ENCODE data around the gene BCKDHB.

DNA sequence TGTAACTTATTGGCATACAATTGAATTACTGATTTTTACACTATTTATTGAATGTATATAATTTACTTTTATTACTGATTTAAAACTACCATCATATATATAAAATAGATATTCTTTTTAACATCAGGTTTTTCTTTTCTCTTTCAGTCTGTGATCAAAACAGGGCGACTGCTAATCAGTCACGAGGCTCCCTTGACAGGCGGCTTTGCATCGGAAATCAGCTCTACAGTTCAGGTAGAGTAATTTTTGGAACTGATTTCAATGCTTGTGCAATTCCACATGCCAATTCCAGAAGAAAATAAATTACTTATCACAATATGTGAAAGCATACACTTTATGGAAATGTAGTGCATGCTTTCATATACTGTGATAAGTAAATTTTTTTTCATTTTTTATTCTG is 166.5 kb downstream of the BCKDHB start:
- TF ChIP-seq, protein P1, sequence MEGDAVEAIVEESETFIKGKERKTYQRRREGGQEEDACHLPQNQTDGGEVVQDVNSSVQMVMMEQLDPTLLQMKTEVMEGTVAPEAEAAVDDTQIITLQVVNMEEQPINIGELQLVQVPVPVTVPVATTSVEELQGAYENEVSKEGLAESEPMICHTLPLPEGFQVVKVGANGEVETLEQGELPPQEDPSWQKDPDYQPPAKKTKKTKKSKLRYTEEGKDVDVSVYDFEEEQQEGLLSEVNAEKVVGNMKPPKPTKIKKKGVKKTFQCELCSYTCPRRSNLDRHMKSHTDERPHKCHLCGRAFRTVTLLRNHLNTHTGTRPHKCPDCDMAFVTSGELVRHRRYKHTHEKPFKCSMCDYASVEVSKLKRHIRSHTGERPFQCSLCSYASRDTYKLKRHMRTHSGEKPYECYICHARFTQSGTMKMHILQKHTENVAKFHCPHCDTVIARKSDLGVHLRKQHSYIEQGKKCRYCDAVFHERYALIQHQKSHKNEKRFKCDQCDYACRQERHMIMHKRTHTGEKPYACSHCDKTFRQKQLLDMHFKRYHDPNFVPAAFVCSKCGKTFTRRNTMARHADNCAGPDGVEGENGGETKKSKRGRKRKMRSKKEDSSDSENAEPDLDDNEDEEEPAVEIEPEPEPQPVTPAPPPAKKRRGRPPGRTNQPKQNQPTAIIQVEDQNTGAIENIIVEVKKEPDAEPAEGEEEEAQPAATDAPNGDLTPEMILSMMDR (IDR thresholded peaks at IDR 0.05) = no peak
- TF ChIP-seq POLR2A (IDR thresholded peaks at IDR 0.05) = no peak

Measured in lower leg skin (tissue), 3 donors.